Epithelial cell of prostate (primary cell): ENCODE results near the gene HAUS7.

Experiments used
- DNase-seq: peaks from one replicate; pipeline ENCODE4 v3.0.0-alpha.2; 2011; ENCODE audit warnings: low read depth, low spot score
- H3K27ac ChIP-seq: fragments of 450-650 bp; 2 replicates; pipeline ENCODE4 v1.5.1; 2017; ENCODE audit warnings: mild to moderate bottlenecking

Gene HAUS7

DNA sequence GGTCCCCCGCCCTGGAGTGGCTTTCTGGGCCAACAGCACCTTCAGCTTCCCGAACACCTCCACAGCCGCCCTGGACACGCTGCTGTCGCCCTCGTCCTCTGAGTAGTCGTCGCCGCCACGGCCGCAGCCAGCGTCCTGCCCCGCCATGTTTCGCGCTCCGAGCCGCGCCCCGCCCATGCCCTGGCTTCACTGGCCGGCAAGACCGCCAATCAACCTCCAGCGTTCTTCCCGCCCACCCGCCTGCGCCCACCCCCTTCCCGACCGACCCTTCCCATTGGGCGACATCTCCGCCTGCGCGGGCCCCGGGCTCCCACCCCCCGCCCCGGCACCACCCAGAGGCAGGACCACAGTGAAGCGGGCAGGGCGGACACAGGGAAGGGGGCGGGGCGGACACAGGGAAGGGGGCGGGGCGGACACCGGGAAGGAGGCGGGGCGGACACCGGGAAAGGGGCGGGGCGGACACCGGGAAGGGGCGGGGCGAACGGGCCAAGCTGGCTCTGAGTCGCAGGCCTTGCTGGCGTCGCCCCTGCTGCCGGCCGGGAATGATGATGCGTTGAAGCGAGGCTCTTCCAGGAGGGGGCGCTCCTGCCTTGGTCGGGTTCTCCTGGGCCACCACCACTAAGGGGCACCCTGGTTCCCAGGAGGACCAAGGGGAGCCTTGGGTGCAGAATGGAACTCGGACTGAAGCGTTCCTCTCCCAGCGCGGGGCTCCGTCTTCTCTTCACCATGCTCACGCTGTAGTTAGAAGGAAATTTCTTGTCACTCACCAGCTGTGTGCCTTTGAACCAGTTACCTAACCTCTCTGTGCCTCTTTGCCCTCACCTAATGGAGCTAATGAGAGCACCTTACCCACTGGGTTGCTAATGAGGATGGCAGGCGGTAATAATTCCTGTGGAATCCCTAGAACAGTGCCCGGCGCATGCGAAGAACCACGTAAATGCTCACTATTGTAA lies at the start of gene HAUS7:
TSS of gene HAUS7 (minus strand) at position 166 of the 953 bp plus-strand sequence. CDS start at position 147, 19 bp downstream.
- H3K27ac ChIP-seq, result no peak within 1 kb of the TSS
- DNase-seq, result peak; percentile 45

DNA sequence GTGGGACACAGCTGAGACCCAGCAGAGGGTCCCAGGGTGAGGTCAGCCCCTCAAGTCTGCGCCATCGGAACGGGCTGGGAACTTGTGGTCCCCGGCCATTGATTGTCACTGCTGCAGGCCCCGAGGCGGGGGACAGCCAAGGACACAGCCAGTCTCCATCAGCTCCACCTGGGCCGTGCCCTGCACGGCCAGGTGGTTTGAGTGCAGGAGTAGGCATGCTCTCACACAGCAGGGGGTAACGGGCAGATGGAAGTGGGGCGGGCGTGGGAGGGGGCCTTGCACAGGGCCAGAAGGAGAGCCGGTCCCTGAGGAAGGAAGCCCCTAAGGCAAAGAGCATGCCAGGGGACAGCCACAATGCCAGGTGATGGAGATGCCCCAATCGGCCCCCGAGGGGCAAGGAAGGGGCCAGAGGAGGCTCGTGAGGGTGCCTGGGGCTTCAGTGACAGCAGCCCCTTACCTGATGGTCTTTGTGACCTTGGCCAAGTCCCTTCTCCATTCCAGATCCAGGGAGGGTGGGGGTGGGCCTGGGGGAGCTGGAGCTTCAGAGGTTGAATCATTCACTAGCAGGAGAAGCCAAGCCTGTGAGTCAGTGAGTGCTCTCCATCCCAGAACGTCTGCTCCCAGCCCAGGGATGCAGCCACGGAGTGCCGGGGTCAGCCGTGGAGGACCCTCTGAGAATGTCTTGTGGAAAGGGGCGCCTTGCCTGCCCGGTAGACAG lies 49.4 kb upstream of the HAUS7 start:
- no peak for DNase-seq
- H3K27ac ChIP-seq, result no peak overlapping the region

DNA sequence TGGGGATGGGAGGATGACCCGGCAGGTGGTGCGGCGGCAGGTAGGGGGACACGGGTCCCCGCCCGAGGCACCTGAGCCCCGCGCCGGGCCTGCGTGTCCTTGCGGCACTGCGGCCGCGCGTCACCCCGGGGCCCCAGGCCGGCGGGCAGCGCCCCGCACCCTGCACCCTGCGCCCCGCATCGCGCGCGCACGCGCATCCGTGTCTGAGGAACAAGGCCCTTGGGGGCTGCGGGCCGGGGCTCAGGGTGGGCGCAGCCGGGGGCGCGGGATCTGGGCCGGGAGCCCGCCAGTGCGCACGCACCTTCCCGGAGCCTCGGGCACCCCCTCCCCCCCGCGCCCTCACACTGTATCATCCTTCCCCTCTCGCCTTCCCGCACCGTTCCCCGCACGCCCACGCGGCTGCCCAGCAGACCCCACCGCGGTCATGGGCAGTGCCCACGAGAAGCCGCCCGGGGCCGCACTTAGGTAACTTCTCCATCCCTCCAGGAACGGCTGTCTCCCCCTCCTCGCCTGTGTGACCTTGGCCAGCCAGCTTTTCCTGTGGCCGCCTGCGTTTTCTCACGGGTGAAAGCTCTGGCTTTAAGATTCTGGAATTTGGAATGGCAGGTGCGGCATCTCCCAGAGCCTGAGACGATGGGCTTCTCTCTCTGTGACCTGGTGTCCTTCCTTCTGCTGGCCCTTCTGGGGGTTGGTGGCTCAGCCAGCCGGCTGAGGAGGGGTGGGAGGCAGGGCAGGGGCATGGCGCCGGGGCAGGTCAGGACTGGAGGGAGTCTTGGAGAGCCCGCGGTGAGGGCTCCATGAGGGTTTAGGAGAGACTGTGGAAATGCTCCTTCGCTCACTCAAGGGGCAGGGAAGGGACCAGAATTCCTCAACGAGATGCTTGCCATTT lies 47.8 kb upstream of the HAUS7 start:
- no peak overlapping the region for H3K27ac ChIP-seq
- DNase-seq, result no peak

DNA sequence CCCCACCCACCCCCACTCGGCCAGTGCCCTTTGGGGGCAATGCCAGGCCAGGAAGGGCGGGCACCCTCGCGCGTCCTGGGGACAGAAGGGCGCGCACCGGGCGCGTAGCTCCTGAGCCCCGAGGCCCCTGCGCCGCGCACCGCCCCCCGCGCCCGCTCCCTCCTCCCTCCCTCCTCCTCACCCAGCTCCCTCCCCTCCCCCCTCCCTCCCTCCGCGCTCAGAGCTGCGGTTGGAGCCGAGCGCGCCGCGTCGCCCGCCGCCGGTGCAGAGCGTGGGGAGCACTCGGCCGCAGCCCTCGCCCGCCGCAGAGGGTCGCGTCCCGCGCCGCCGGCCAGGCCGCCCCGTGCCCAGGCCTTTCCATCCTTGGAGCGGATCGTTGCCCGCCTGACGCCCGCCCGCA lies 47.0 kb upstream of the HAUS7 start, which contains the start of gene ATP2B3:
TSS of gene ATP2B3 (plus strand) at position 220 of the 400 bp plus-strand sequence. CDS start 18,606 bp downstream, outside the sequence.
- no peak for DNase-seq
- H3K27ac ChIP-seq, result no peak within 1 kb of the TSS

DNA sequence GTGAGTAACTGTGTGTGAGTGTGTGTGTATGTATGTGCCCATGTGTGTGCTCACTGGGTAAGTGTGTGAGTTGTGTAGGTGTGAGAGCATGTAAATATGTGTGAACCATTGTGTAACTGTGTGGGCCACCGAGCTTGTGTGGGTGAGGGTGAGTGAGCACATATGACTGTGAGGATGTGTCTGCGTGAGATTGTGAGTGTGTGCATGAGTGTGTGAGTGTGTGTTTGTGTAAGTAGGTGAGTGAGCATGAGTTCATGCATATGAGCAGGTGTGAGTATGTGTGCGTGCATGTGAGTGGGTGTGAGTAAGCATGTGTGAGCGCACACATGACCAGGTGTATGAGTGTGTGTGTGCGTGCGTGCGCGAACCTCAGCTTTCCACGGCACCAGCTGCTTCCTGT lies 45.7 kb upstream of the HAUS7 start:
- no peak overlapping the region for H3K27ac ChIP-seq
- no peak for DNase-seq

DNA sequence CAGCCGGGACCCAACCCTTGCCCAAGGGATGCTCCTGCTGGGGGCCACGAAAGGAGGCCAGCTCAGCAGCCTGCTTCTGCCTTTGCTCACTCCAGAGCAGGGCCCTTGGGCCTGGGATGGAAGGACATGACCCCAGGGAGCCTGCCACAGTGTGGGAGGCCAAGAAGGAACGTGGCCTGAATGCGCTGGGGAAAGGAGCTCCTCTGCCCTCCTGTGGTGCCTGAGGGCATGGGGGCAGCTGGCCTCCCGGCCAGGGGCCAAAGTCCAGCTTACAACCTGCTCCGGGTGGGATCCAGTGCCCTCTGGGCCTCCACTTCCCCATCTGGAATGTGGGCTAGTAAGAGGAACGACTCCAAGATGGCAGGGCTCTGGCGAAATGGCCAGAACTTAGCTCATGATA lies 45.1 kb upstream of the HAUS7 start:
- no peak for DNase-seq
- H3K27ac ChIP-seq, result no peak overlapping the region

DNA sequence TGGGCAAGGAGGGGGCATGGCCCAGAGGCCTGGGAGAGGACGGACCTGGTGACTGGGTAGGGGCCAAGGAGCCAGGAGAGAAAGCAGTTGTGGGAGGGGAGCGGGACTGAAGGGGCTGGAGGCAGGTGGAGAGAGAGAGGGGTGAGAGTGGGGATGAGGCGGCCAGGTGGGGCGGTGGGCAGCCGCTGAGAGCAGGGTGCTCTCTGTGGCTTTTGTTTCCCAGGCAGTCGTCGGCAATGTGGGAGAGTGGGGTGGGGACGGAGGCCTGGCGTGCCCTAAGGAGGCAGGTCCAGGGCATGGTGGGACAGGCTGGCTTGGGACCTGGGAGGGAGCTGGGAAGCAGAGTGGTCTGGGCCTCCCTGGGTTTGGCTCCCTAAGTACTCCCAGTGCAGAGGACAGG lies 43.9 kb upstream of the HAUS7 start:
- no peak overlapping the region for H3K27ac ChIP-seq
- DNase-seq, result no peak

DNA sequence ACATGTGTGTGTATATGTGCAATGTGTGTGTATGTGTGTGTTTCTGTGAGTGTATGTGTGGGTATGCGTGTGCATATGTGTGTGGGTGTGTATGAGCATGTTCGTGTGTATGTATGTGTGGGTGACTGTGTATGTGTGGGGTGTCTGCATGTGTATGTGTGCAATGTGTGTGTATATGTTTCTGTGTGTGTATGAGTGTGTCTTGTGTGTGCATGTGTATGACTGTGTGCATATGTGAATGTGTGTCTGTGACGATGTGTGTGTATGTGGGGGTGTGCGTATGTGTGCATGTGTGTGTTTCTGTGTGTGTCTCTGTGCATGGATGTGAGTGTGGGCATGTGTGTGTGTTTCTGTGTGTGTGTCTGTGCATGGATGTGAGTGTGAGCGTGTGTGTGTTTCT lies 42.9 kb upstream of the HAUS7 start:
- H3K27ac ChIP-seq, result no peak overlapping the region
- no peak for DNase-seq

DNA sequence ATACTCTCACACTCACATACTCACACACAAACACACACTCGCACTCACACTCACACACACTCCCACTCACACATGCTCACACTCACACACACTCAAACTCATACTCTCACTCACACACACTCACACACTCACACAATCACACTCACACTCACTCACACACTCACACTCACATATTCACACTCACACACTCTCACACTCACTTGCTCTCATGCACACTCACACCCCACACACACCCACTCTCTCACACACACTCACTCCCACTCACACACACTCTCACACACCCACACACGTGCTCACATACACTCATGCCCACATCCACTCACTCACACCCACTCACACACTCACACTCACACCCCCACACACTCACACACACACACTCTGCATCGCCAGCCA lies 42.1 kb upstream of the HAUS7 start:
- H3K27ac ChIP-seq, result no peak overlapping the region

DNA sequence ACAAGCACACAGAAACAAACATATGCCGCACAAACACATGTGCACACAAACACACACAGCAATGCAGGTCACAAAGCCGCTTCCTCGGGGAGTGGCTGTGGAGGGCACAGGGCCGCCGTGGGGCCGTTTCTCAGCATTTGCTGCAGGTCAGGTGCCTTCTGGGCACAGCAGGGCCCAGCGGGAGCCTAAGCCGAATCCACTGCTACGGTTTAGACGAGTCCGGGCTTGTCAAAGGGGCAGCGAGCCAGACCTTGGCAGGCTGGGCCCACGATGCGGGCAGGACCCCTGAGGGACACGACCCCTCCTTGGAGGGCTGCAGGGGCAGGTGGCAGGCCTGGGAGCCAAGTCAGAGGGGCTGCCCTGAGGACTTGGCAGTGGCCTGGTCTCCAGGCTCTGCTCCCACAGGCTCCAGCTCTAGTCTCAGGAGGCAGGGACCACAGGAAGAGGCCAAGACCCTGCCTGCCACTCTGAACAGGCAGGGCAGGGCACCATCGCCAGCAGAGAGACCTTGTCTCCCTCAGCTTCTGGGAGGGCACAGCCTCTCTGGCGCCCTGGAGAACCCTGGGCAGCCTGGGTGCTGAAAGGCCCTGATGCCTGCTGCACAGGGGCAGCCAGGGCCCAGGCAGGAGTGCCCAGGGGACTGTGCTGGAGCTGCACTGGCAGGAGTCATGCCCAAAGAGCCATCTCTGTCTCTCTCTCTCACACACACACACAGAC lies 41.6 kb upstream of the HAUS7 start:
- H3K27ac ChIP-seq, result no peak overlapping the region
- DNase-seq, result no peak

More for the DNA sequence above, 42.1 kb upstream of the HAUS7 start:
- no peak for DNase-seq

DNA sequence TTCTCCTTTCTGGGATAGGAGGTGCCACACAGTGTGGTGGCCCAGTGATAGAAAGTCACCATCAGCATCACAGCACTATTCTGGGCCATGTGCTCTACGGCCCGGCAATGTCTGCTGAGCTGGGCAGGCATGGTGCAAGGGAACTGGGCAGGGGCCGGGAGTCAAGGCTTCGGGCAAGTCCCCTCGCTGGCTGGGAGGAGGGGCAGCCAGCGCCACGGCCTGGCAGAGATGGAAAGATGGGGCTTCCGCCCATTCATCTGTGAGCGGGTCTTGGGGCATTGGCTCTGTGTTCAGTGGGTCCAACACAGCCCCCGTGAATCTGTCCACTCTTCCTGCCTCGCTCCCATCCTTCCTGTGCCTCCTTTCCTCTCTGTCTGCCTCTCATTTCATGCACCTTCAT lies 40.0 kb upstream of the HAUS7 start:
- H3K27ac ChIP-seq, result no peak overlapping the region
- DNase-seq, result no peak

DNA sequence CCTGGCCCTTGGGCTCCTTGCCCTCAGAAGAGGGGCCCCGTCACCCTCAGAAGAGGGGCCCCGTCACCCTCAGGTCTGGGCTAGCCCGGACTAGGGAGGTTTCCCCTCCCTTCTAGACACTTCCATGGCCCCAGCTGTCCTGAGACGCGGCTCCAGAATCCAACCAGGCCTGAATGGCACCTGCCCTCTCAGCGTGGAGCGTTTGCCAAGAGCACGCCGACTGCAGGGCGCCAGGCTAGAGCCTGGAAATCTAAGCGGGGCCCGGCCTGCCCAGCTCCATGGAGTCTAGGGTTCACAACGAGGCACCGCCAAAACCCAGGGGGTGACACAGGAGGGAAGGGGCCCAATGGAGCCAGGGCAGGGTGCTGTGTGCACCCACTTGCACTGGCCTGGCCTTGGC lies 39.2 kb upstream of the HAUS7 start:
- DNase-seq, result no peak
- H3K27ac ChIP-seq, result no peak overlapping the region

DNA sequence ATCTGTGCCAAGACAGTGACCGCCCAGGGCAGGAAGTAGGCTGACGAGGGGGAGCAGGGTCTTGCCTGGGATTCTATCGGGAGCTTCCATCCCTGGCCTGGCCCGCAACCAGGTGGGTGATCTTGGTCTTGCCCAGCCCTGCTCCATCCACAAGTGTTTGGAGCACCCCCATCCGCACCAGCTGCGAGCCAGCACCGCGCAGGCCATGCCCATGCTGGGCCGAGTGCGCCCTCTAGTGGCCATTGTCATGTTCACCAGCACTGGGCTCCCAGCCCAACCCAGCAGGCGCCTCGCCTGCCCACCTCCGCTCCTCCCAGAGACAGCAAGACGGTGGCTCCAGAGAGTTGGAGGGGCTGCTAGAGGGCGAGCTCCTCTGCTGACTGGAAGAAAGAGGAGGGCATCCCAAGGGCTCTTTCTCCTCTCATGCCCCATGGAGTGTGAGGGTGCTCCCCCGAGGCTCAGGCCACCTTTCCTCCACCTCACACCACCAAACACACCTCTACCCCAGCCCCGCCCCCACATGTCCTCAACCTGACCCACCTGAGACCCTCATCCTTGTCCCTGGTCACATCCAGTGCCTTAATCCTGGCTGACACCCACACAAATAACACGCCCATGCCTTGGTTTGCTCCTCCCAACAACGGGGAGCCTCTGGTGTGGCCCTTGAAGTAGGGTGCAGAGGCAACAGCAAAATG lies 37.3 kb upstream of the HAUS7 start:
- H3K27ac ChIP-seq, result no peak overlapping the region
- no peak for DNase-seq

DNA sequence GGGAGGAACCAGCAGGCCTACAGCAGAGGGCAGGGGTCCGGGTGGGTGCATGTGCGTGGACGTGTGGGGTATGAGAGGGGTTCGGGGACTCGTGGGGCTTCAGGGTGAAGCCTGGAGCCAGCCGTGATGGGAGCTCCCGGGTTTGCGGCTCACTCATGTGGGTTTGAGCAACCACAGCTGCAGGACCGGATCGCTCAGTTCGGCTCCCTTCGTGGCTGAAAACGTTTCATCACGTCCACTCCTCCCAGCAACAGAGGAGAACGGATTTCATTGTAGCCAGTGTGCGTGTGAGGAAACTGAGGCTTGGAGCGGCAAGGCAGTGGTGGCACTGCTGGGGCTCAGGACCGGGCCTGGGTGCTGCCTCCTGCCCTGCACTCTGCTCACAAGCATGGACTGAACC lies 35.0 kb upstream of the HAUS7 start:
- DNase-seq, result no peak
- no peak overlapping the region for H3K27ac ChIP-seq

DNA sequence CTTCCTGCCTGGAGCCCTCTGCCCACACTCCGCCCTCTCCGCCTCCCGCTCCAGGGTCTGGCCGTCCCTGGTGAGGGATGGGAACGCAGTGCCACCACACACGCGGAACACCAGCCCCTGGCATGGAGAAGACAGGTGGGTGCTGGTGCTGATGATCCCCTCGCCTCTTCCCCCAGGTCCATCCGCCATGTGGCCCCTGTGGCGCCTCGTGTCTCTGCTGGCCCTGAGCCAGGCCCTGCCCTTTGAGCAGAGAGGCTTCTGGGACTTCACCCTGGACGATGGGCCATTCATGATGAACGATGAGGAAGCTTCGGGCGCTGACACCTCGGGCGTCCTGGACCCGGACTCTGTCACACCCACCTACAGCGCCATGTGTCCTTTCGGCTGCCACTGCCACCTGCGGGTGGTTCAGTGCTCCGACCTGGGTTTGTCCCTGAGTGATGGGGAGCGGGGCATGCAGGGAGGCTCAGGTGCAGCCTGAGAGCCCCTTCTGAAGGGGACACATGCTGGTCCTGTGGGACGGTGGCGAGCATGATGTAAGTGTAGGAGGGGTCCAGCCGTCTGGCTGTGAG lies 34.2 kb upstream of the HAUS7 start:
- no peak overlapping the region for H3K27ac ChIP-seq
- DNase-seq, result no peak

DNA sequence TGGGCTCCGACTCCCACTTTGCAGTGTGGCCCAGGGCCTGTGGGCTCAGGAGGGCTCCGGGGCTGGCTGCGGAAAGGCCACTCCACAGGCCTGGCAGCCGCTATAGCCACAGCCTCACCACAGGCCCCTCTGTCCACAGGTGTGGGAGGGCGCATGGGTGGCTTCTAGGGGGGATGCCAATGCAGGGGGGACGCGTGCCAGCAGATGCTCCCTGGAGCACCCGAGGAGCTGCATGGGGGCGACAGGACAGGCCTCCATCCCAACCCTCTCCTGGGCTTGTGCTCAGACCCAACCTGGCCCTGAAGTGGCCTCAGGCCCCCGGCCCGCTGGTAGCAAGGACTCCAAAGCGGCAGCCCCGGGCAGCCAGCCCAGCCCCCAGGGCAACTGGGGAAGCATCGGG lies 32.4 kb upstream of the HAUS7 start:
- no peak overlapping the region for H3K27ac ChIP-seq
- no peak for DNase-seq

DNA sequence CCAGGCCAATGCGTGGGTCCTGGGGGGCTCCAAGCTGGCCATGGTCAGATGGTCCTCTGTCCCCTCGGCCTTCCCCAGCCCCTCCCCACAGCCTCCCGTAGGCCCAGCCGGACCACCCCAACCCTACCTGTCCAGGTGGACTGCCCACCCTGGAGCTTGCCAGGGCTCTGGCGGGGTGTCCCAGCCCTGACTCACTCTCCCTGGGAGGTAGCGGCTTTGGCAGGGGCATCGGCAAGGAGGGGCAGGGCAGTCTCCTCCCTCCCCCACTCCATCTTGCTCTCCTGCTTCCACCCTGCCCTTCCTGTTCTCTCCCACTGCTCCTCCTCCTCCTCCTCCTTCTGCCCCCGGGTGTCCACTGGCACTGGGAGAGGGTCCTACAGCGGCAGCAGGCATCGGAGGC lies 31.8 kb upstream of the HAUS7 start:
- DNase-seq, result no peak

DNA sequence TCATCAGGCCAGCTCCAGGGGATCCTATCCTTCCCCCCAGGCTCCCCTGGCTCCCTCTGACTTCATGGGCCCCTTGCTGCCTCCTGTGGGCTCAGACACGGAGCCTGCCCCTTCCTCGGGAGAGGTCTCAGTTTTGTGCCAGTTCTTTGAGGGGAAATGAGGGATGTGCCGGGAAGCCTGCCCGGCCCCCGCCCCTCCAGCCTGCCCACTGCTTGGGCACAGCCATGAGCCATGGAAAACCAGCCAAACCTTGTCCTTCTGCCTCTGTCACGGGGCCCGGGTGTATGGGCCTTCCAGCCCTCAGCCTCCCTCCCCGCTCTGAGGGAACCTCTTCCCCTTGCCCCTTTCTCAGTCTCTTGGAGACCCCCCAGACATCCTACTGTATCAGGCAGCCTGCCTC lies 31.2 kb upstream of the HAUS7 start:
- DNase-seq, result no peak
- no peak overlapping the region for H3K27ac ChIP-seq

More for the DNA sequence above, 31.8 kb upstream of the HAUS7 start:
- no peak overlapping the region for H3K27ac ChIP-seq
